ENCODE results near the gene SLC18B1. TPM values are rescaled to one million over a fixed set of nuclear protein-coding genes. Genes with fewer than 3 reads are reported as not detected.
"Not testable (repeated sequence)": the region's sequence is repeated elsewhere in the genome, so short reads cannot be mapped to it uniquely, and the experiment has no call there.

SLC18B1 gene
- polyA plus RNA-seq, 1 donor, result 36.0 TPM

- no peak for DNase-seq
These were observed 7.1 kb upstream of the SLC18B1 start for GRCh38 chr6:132805548-132805947.

- DNase-seq, result no peak
These were observed 5.8 kb upstream of the SLC18B1 start for GRCh38 chr6:132804251-132804650.

GRCh38 chr6:132800656-132801055, 2.2 kb upstream of the SLC18B1 start:
- DNase-seq, result no peak

GRCh38 chr6:132798869-132799538, 567 bp upstream of the SLC18B1 start:
- peak; percentile 83 for DNase-seq

GRCh38 chr6:132795461-132795860, 3.0 kb downstream of the SLC18B1 start:
- DNase-seq, result no peak

- no peak for DNase-seq
These were observed 5.9 kb downstream of the SLC18B1 start for GRCh38 chr6:132792510-132792909.

GRCh38 chr6:132790450-132790849, 8.0 kb downstream of the SLC18B1 start:
- no peak for DNase-seq

- no peak for DNase-seq
These were observed 9.1 kb downstream of the SLC18B1 start for GRCh38 chr6:132789396-132789776.

- no peak for DNase-seq
These were observed 9.6 kb downstream of the SLC18B1 start for GRCh38 chr6:132788658-132789395.

- no peak for DNase-seq
These were observed 12.5 kb downstream of the SLC18B1 start for GRCh38 chr6:132785936-132786335.

GRCh38 chr6:132780770-132781371, 17.6 kb downstream of the SLC18B1 start:
- DNase-seq, result no peak

GRCh38 chr6:132777881-132778280, 20.6 kb downstream of the SLC18B1 start:
- DNase-seq, result not testable (repeated sequence)

- no peak for DNase-seq
These were observed 30.4 kb downstream of the SLC18B1 start for GRCh38 chr6:132768051-132768517.

GRCh38 chr6:132765560-132765959, 32.9 kb downstream of the SLC18B1 start:
- DNase-seq, result no peak

- no peak for DNase-seq
These were observed 34.1 kb downstream of the SLC18B1 start for GRCh38 chr6:132764370-132764769.

- DNase-seq, result no peak
These were observed 35.2 kb downstream of the SLC18B1 start for GRCh38 chr6:132763269-132763668.

GRCh38 chr6:132760256-132760655, 38.2 kb downstream of the SLC18B1 start:
- no peak for DNase-seq

GRCh38 chr6:132758689-132759088, 39.7 kb downstream of the SLC18B1 start:
- no peak for DNase-seq

- no peak for DNase-seq
These were observed 46.2 kb downstream of the SLC18B1 start for GRCh38 chr6:132752255-132752654.

- DNase-seq, result no peak
These were observed 46.6 kb downstream of the SLC18B1 start for GRCh38 chr6:132751828-132752227.

- DNase-seq, result no peak
These were observed 47.1 kb downstream of the SLC18B1 start for GRCh38 chr6:132751306-132751705.

- DNase-seq, result no peak
These were observed 47.8 kb downstream of the SLC18B1 start for GRCh38 chr6:132750455-132751248.

Data from left kidney (tissue), 2 donors.